ENCODE measurements around the gene SHANK2. TPM values are rescaled to one million over a fixed set of nuclear protein-coding genes. Genes with fewer than 3 reads are reported as not detected.

SHANK2 gene
- total RNA-seq, 1 experiment from 2014 or later, result 0.71 TPM

GRCh38 chr11:71300187-71300586, 47.8 kb upstream of the SHANK2 start:
- no peak overlapping the region for H3K27ac ChIP-seq (ENCODE audit: low read depth, low read length, poor library complexity, severe bottlenecking)
- intact Hi-C loops (cut with micrococcal nuclease; ENCODE audit: unreplicated experiment), result no loop called here
- H3K9me3 ChIP-seq (ENCODE audit: low read depth, low read length, poor library complexity, severe bottlenecking), result no peaks in the 10 kb centered on the region
- POLR2A ChIA-PET (ENCODE audit: low non-redundant PET), result no interaction called here
- H3K36me3 ChIP-seq (ENCODE audit: insufficient read depth, low read length, poor library complexity, severe bottlenecking), result no peaks in the 10 kb centered on the region
- peaks cover 3% of the 10 kb centered on the region for H3K27me3 ChIP-seq (replicated peaks; ENCODE audit: insufficient read depth, low read depth, low read length, poor library complexity)
- no peak for TF ChIP-seq EZH2 (IDR thresholded peaks at IDR 0.05; ENCODE audit: borderline replicate concordance, low read depth, low read length, poor library complexity, severe bottlenecking)
- TF ChIP-seq CTCF (conservative IDR thresholded peaks at IDR 0.05; ENCODE audit: low read depth, low read length), result no peak
- no TSS peak for BruUV-seq (replicated peaks)
- CTCF ChIA-PET, result no interaction called here
- DNase-seq (ENCODE audit: low spot score), result no peak
- H3K4me1 ChIP-seq (ENCODE audit: insufficient read depth, low read length, poor library complexity, severe bottlenecking), result no peaks in the 10 kb centered on the region
- H3K4me3 ChIP-seq (ENCODE audit: low read depth, low read length, poor library complexity, severe bottlenecking), result no peak overlapping the region

GRCh38 chr11:71298761-71299181, 46.4 kb upstream of the SHANK2 start:
- Histone ChIP-seq H3K4me3 (ENCODE audit: low read depth, low read length, poor library complexity, severe bottlenecking) (no peak overlapping the region), H3K36me3 (ENCODE audit: insufficient read depth, low read length, poor library complexity, severe bottlenecking) (no peaks in the 10 kb centered on the region), H3K27ac (ENCODE audit: low read depth, low read length, poor library complexity, severe bottlenecking) (no peak overlapping the region), H3K27me3 (replicated peaks; ENCODE audit: insufficient read depth, low read depth, low read length, poor library complexity) (peaks cover 3% of the 10 kb centered on the region), H3K9me3 (ENCODE audit: low read depth, low read length, poor library complexity, severe bottlenecking) (no peaks in the 10 kb centered on the region), H3K4me1 (ENCODE audit: insufficient read depth, low read length, poor library complexity, severe bottlenecking) (no peaks in the 10 kb centered on the region)
- no peak for TF ChIP-seq CTCF (conservative IDR thresholded peaks at IDR 0.05; ENCODE audit: low read depth, low read length)
- no peak for TF ChIP-seq EZH2 (IDR thresholded peaks at IDR 0.05; ENCODE audit: borderline replicate concordance, low read depth, low read length, poor library complexity, severe bottlenecking)
- no TSS peak for BruUV-seq (replicated peaks)
- DNase-seq (ENCODE audit: low spot score), result no peak
- ChIA-PET POLR2A (ENCODE audit: low non-redundant PET) (no interaction called here), CTCF (no interaction called here)
- intact Hi-C loops (cut with micrococcal nuclease; ENCODE audit: unreplicated experiment), result no loop called here

- no peak for DNase-seq (ENCODE audit: low spot score)
- Histone ChIP-seq H3K4me1 (ENCODE audit: insufficient read depth, low read length, poor library complexity, severe bottlenecking) (no peaks in the 10 kb centered on the region), H3K4me3 (ENCODE audit: low read depth, low read length, poor library complexity, severe bottlenecking) (no peak overlapping the region), H3K27me3 (replicated peaks; ENCODE audit: insufficient read depth, low read depth, low read length, poor library complexity) (peaks cover 3% of the 10 kb centered on the region), H3K36me3 (ENCODE audit: insufficient read depth, low read length, poor library complexity, severe bottlenecking) (no peaks in the 10 kb centered on the region), H3K27ac (ENCODE audit: low read depth, low read length, poor library complexity, severe bottlenecking) (no peak overlapping the region), H3K9me3 (ENCODE audit: low read depth, low read length, poor library complexity, severe bottlenecking) (no peaks in the 10 kb centered on the region)
- ChIA-PET CTCF (no interaction called here), POLR2A (ENCODE audit: low non-redundant PET) (no interaction called here)
- TF ChIP-seq EZH2 (IDR thresholded peaks at IDR 0.05; ENCODE audit: borderline replicate concordance, low read depth, low read length, poor library complexity, severe bottlenecking), result no peak
- TF ChIP-seq CTCF (conservative IDR thresholded peaks at IDR 0.05; ENCODE audit: low read depth, low read length), result no peak
- intact Hi-C loops (cut with micrococcal nuclease; ENCODE audit: unreplicated experiment), result no loop called here
- no TSS peak for BruUV-seq (replicated peaks)
Measured at GRCh38 chr11:71298016-71298550, 45.7 kb upstream of the SHANK2 start.
